WI38 (cell line): ENCODE measurements around the gene SNTA1.

ENCODE experiments used
- H3K4me3 ChIP-seq: 2 replicates; pipeline ENCODE4 v1.5.1; 2011; ENCODE audit warnings: low read depth, mild to moderate bottlenecking, control low read depth, low read length
- TF ChIP-seq, protein P1 (sequence below): IDR thresholded peaks from 2 replicates; pipeline ENCODE4 v1.5.1; 2012; ENCODE audit warnings: low read depth, mild to moderate bottlenecking, control low read depth, low read length

Gene SNTA1

GRCh38 chr20:33418033-33418432 is 25.5 kb downstream of the SNTA1 start:
- TF ChIP-seq, protein P1, sequence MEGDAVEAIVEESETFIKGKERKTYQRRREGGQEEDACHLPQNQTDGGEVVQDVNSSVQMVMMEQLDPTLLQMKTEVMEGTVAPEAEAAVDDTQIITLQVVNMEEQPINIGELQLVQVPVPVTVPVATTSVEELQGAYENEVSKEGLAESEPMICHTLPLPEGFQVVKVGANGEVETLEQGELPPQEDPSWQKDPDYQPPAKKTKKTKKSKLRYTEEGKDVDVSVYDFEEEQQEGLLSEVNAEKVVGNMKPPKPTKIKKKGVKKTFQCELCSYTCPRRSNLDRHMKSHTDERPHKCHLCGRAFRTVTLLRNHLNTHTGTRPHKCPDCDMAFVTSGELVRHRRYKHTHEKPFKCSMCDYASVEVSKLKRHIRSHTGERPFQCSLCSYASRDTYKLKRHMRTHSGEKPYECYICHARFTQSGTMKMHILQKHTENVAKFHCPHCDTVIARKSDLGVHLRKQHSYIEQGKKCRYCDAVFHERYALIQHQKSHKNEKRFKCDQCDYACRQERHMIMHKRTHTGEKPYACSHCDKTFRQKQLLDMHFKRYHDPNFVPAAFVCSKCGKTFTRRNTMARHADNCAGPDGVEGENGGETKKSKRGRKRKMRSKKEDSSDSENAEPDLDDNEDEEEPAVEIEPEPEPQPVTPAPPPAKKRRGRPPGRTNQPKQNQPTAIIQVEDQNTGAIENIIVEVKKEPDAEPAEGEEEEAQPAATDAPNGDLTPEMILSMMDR: no peak

GRCh38 chr20:33415948-33416347 is 27.6 kb downstream of the SNTA1 start:
- TF ChIP-seq, protein P1: peak; percentile 37; the same call in 1 of the 2 replicates
- no peak overlapping the region for H3K4me3 ChIP-seq

More at GRCh38 chr20:33418033-33418432, 25.5 kb downstream of the SNTA1 start:
- H3K4me3 ChIP-seq: no peak overlapping the region

GRCh38 chr20:33412484-33412838 is 31.1 kb downstream of the SNTA1 start:
- TF ChIP-seq, protein P1: no peak
- H3K4me3 ChIP-seq: no peak overlapping the region

- TF ChIP-seq, protein P1: no peak
- H3K4me3 ChIP-seq: no peak overlapping the region
Measured at GRCh38 chr20:33411711-33412483, 31.7 kb downstream of the SNTA1 start.

- TF ChIP-seq, protein P1: no peak
- H3K4me3 ChIP-seq: no peak overlapping the region
Measured at GRCh38 chr20:33411242-33411641, 32.3 kb downstream of the SNTA1 start.

DNA sequence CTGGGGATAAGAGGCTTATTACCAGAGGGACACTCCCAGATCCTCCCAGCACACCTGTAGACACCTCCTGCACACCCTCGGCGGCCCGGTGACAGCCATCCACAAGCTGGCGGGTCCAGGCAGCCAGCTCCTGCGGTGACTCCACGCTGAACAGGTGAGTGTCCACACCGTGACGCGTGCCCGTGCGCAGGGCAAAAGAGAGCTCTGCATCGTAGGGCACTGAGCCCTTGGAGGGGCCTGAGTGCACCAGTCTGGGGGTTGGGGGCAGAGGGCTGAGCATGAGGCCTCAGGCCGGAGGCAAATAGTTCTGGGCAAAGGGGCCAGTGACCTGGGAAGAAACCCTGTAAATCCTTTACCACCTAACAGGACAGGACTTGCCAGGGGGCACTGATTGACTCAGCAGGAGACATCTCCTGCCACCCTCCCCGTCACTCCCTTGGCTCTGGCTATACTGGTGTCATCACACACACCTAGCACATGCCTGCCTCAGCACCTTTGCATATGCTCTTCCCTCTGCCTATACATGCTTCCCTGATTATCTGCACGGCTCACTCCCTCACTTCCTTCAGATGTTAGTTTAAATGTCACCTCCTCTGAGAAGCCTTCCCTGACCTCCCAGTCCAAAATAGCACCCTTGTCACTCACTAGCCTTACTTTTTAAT is 33.4 kb downstream of the SNTA1 start:
- TF ChIP-seq, protein P1: no peak
- H3K4me3 ChIP-seq: no peak overlapping the region
